IMR-90 (cell line): ENCODE measurements around the gene UBAC1.

ENCODE experiments used
- CTCF ChIP-seq: conservative IDR thresholded peaks from 2 replicates; pipeline ENCODE4 v1.5.1; 2012; ENCODE audit warnings: mild to moderate bottlenecking, low read depth, low read length, improper control_type of control experiment
- RFX5 ChIP-seq: IDR thresholded peaks from 2 replicates; pipeline ENCODE4 v1.8.0; 2012; ENCODE audit warnings: low read depth, mild to moderate bottlenecking, low read length, moderate library complexity

- TF ChIP-seq CTCF (no peak), RFX5 (no peak)
Observed at GRCh38 chr9:135906291-135907005, 54.7 kb downstream of the UBAC1 start.
